Activated CD8-positive, alpha-beta memory T cell treated with anti-CD3 and anti-CD28 coated beads, Interleukin-2, amount 50 U/mL, for 1 hour (primary cell): Measurements from ENCODE around the gene AKAP13.
"Not testable (repeated sequence)": the region's sequence is repeated elsewhere in the genome, so short reads cannot be mapped to it uniquely, and the experiment has no call there.

Experiments
- DNase-seq: peaks from one replicate; pipeline ENCODE4 v3.0.0-alpha.2; 2020; ENCODE audit errors: extremely low read depth

The AKAP13 gene, protein sequence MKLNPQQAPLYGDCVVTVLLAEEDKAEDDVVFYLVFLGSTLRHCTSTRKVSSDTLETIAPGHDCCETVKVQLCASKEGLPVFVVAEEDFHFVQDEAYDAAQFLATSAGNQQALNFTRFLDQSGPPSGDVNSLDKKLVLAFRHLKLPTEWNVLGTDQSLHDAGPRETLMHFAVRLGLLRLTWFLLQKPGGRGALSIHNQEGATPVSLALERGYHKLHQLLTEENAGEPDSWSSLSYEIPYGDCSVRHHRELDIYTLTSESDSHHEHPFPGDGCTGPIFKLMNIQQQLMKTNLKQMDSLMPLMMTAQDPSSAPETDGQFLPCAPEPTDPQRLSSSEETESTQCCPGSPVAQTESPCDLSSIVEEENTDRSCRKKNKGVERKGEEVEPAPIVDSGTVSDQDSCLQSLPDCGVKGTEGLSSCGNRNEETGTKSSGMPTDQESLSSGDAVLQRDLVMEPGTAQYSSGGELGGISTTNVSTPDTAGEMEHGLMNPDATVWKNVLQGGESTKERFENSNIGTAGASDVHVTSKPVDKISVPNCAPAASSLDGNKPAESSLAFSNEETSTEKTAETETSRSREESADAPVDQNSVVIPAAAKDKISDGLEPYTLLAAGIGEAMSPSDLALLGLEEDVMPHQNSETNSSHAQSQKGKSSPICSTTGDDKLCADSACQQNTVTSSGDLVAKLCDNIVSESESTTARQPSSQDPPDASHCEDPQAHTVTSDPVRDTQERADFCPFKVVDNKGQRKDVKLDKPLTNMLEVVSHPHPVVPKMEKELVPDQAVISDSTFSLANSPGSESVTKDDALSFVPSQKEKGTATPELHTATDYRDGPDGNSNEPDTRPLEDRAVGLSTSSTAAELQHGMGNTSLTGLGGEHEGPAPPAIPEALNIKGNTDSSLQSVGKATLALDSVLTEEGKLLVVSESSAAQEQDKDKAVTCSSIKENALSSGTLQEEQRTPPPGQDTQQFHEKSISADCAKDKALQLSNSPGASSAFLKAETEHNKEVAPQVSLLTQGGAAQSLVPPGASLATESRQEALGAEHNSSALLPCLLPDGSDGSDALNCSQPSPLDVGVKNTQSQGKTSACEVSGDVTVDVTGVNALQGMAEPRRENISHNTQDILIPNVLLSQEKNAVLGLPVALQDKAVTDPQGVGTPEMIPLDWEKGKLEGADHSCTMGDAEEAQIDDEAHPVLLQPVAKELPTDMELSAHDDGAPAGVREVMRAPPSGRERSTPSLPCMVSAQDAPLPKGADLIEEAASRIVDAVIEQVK (N-terminal part only)

GRCh38 chr15:85380217-85380811, at the start of gene AKAP13:
Gene AKAP13 (plus strand): TSS chr15:85380603. CDS start chr15:85485721, 105,118 bp downstream.
- DNase-seq = peak; percentile 93

GRCh38 chr15:85330901-85331588, 49.4 kb upstream of the AKAP13 start:
- DNase-seq = peak; percentile 44

- DNase-seq = no peak
Measured at GRCh38 chr15:85331655-85332285, 48.6 kb upstream of the AKAP13 start.

- no peak for DNase-seq
Measured at GRCh38 chr15:85333132-85333831, 47.1 kb upstream of the AKAP13 start.

DNA sequence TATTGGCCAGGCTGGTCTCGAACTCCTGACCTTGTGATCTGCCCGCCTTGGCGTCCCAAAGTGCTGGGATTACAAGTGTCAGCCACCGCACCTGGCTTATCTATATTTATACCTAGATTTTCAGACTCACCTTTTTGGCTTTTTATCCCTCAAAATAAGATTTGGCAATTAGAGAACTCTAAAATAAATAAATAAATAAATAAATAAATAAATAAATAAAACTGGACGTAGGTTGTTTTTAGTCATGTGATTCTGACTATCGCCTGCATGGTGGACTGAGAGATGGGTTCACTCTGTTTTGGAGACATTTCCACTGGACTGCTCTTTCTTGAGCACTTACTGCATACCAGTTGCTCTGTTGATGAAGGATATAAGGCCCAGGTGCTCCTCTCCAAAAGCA, 46.2 kb upstream of the AKAP13 start:
- no peak for DNase-seq

GRCh38 chr15:85335193-85335942, 45.0 kb upstream of the AKAP13 start:
- no peak for DNase-seq

- DNase-seq = no peak
Measured at GRCh38 chr15:85336880-85337279, 43.5 kb upstream of the AKAP13 start.

DNA sequence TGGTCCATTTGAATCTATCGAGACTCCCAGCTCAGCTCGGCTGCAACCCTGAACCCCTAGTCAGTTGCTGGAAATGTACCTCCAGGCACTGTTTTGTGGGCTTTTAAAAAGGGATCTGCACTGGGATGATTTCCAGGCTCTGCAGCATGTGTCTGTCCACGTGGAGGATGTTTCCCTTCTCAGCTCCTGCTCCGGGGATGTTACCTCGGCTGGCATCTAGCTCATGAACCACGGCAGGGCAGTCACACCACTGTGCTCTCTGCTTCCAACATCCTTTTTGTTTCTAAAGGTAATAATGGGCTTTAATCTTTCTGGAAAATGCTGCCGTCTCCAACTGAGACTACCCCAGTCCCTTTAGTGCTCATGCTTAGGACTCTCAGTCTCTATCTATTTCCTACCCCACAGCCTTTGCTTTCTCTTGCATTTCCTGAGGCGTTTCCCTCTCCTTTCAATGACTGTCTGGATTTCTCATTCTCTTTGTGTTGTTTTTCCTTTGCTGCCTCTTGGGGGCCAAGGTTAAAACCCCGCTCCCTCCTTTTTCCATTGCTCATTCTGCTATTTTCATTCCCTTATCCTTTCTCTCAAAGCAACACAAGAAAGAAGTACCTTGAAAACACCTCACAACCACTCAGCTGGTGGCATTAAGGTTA, 42.9 kb upstream of the AKAP13 start:
- no peak for DNase-seq

GRCh38 chr15:85340321-85340665, 40.1 kb upstream of the AKAP13 start:
- DNase-seq = no peak

DNA sequence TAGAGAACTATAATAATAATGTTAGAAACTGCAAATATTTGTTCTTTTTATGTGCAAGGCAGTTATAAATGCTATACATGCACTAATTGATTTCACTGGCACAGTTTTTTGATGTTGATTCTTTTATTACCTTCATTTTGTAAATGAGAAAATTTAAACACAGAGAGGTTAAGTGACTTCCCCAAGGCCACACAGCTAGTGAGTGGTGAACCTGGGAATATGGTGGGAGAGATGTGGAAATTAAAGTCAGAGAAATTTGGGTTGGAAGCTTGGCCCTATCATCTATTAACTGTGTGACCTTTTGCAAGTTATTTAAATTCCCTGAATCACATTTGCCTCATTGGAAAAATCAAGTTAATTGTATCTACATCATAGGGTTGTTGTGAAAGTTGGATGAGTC, 39.6 kb upstream of the AKAP13 start:
- no peak for DNase-seq

DNA sequence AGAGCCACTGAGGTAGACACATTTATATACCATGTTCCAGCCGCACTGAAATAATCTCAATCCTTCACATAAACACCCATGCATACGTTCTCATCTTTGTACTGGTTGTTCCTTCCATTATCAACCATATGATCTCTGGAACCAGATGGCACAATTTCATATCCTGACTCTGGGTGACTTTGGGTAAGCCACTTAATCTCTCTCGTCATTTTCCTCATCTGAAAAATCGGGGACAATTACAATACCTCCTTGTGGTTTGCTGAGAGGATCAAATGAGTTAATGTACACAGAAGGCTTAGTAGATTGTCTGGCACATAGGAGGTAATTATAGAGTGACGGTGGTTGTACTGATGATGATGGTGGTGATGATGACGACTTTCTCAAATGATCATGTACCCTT, 38.2 kb upstream of the AKAP13 start:
- not testable (repeated sequence) for DNase-seq

- not testable (repeated sequence) for DNase-seq
Measured at GRCh38 chr15:85343443-85343842, 37.0 kb upstream of the AKAP13 start.

- DNase-seq = not testable (repeated sequence)
Measured at GRCh38 chr15:85344241-85344640, 36.2 kb upstream of the AKAP13 start.

- DNase-seq = not testable (repeated sequence)
Measured at GRCh38 chr15:85344653-85345114, 35.7 kb upstream of the AKAP13 start.

- not testable (repeated sequence) for DNase-seq
Measured at GRCh38 chr15:85345196-85345918, 35.0 kb upstream of the AKAP13 start.

DNA sequence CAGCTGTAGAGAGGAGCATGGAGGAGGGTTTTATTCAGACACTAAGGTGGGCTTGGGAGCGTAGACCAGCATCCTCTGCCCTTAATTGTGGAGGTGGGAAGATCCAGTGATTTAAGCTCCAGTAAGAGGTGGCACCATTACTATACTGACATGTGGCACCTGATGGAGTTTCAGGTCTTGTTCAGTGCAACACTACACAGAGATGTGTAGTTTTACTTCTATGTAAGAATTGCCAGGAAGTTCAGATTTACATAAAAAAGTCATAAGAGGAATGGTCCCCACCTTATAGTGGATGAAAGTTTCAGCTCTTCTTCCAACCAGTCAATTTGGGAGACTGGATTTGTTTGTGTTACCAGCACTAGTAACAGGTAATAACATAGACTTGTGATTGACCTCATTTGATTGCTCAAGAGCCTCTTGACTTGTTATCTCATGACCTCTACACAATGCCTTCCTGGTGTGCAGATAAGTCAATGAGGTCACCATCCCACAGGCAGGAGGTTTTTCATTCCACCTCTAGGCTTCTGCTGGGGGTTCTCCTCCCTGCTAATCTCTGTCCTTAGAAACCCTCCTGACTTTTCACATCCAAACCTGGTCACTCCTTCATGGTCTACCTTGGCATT, 33.8 kb upstream of the AKAP13 start:
- not testable (repeated sequence) for DNase-seq
